Muscle layer of colon (tissue), 2 donors: ENCODE results near the gene ROBO2.

Source experiments
- H3K27ac ChIP-seq: one replicate; pipeline ENCODE4 v1.7.0; 2013; ENCODE audit warnings: low read depth, mild to moderate bottlenecking, low read length, moderate library complexity
- H3K27me3 ChIP-seq, 2 donors: one replicate each; pipeline ENCODE4 v1.7.0; 2013; ENCODE audit warnings: low read length in 2 of 2, mild to moderate bottlenecking in 2 of 2; ENCODE audit not compliant: insufficient read depth in 2 of 2, control insufficient read depth in 1 of 2
- H3K36me3 ChIP-seq: one replicate; pipeline ENCODE4 v1.7.0; 2013; ENCODE audit warnings: mild to moderate bottlenecking, low read length; ENCODE audit not compliant: insufficient read depth
- H3K4me1 ChIP-seq: one replicate; pipeline ENCODE4 v1.7.0; 2013; ENCODE audit warnings: mild to moderate bottlenecking, low read length; ENCODE audit not compliant: insufficient read depth
- H3K4me3 ChIP-seq, 2 donors: one replicate each; pipeline ENCODE4 v1.7.0; 2013; ENCODE audit warnings: low read length in 2 of 2, low read depth in 1 of 2, mild to moderate bottlenecking in 1 of 2, moderate library complexity in 1 of 2
- H3K9ac ChIP-seq: one replicate; pipeline ENCODE4 v1.7.0; 2013; ENCODE audit warnings: low read length
- H3K9me3 ChIP-seq: one replicate; pipeline ENCODE4 v1.7.0; 2013; ENCODE audit warnings: mild to moderate bottlenecking, low read length
- donor health status: abdominal sarcoma.
- donor health status: Adenocarcinoma of cecum.

Gene ROBO2

GRCh38 chr3:77169823-77170222 is 129.9 kb downstream of the ROBO2 start:
- Histone ChIP-seq H3K27me3 (no peaks in the 10 kb centered on the region), H3K4me1 (no peaks in the 10 kb centered on the region), H3K9me3 (no peaks in the 10 kb centered on the region), H3K9ac (no peak overlapping the region), H3K4me3 (no peak overlapping the region), H3K36me3 (no peaks in the 10 kb centered on the region), H3K27ac (no peak overlapping the region)

- Histone ChIP-seq H3K36me3 (no peaks in the 10 kb centered on the region), H3K27me3 (no peaks in the 10 kb centered on the region), H3K9ac (no peak overlapping the region), H3K27ac (no peak overlapping the region), H3K4me3 (no peak overlapping the region), H3K4me1 (no peaks in the 10 kb centered on the region), H3K9me3 (no peaks in the 10 kb centered on the region)
Observed at GRCh38 chr3:77171026-77171425, 131.1 kb downstream of the ROBO2 start.

- H3K9ac ChIP-seq: no peak overlapping the region
- no peak overlapping the region for H3K4me3 ChIP-seq
- H3K36me3 ChIP-seq: no peaks in the 10 kb centered on the region
- no peak overlapping the region for H3K27ac ChIP-seq
- no peaks in the 10 kb centered on the region for H3K9me3 ChIP-seq
- H3K4me1 ChIP-seq: no peaks in the 10 kb centered on the region
- no peaks in the 10 kb centered on the region for H3K27me3 ChIP-seq
Observed at GRCh38 chr3:77179762-77180161, 139.9 kb downstream of the ROBO2 start.

DNA sequence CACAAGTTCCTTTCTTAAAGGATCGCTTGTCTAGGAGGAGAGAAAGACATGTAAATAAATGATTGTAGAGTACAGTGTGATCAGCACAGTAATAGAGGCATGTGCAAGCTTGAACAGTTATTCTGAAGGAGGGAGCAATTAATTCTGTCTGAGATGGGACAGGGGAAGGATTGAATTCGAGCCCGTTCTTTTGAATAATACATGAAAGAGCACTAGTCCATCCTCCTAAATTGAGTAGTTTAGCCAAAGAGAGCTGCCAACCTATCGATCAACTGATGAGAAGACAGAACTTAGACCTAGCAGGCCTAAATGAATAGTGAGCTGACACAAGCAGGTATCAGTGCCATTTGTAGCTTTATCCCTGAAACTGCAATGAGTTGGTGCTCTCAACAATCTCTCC is 142.4 kb downstream of the ROBO2 start:
- H3K4me3 ChIP-seq: no peak overlapping the region

DNA sequence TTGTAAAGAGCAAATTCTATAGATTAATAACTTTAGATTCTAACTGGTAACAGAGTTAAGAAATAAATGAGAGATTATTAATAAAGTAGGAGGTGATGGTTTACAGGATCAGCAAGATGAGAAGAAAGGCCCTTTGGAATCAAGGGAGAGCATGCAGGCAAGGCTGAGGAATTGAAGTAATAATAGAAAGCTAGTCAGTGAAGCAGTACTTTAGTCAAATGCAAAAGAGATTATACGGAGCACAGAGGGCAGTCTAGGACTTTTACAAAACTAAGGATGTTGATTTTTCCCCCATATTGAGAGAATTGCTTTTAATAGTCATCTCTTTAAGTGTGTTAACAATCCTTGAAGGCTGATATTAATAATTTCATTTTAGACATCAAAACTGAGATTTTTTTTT is 146.4 kb downstream of the ROBO2 start:
- no peak overlapping the region for H3K9ac ChIP-seq
- no peaks in the 10 kb centered on the region for H3K27me3 ChIP-seq
- H3K9me3 ChIP-seq: no peaks in the 10 kb centered on the region
- peaks cover 15% of the 10 kb centered on the region for H3K4me1 ChIP-seq
- no peak overlapping the region for H3K4me3 ChIP-seq
- no peaks in the 10 kb centered on the region for H3K36me3 ChIP-seq
- no peak overlapping the region for H3K27ac ChIP-seq

More for the DNA sequence above, 142.4 kb downstream of the ROBO2 start:
- Histone ChIP-seq H3K27ac (no peak overlapping the region), H3K27me3 (no peaks in the 10 kb centered on the region), H3K9ac (no peak overlapping the region), H3K9me3 (no peaks in the 10 kb centered on the region), H3K36me3 (no peaks in the 10 kb centered on the region), H3K4me1 (no peaks in the 10 kb centered on the region)

DNA sequence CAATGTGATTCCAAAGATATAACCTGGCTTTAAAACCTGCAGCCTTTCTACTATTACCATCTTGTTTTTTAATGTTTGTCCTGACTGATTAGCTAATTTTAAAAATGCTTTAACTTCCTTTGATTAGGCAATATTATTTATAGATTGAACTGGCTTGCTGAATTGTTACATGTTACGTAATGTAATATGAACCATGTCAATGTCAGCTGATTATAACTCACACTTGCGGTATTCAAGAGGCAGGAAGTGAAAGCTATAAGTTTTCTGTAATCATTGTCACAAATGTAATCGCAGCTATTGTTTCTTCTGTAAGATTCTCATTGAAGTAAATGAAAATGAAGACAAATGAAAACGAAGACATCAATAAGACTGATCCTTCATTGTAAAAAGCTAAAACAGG is 146.8 kb downstream of the ROBO2 start:
- no peaks in the 10 kb centered on the region for H3K9me3 ChIP-seq
- peaks cover 19% of the 10 kb centered on the region for H3K4me1 ChIP-seq

DNA sequence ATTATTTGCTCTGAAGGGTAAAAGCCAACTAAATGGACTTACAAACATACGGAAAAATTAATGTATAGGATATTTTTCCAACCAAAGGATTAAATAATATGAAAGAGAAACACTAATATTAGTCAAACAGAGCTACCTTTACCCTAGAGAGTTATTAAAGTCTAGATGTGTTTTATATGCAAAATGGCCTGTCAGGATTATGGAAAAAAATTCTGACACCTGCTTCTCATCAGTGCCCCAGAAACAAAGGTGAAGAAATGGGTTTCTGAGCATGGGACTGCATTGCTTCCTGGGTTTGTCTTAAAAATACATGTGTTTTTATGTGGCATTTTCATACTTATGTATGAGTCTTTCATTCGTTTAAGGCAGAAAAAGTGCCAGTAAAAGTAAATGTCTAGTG is 148.3 kb downstream of the ROBO2 start:
- Histone ChIP-seq H3K9me3 (no peaks in the 10 kb centered on the region), H3K27me3 (no peaks in the 10 kb centered on the region), H3K4me3 (no peak overlapping the region), H3K9ac (no peak overlapping the region), H3K27ac (no peak overlapping the region), H3K36me3 (no peaks in the 10 kb centered on the region), H3K4me1 (peaks cover 20% of the 10 kb centered on the region)

More for the DNA sequence above, 146.8 kb downstream of the ROBO2 start:
- Histone ChIP-seq H3K4me3 (no peak overlapping the region), H3K9ac (no peak overlapping the region), H3K27me3 (no peaks in the 10 kb centered on the region), H3K27ac (no peak overlapping the region), H3K36me3 (no peaks in the 10 kb centered on the region)

GRCh38 chr3:77189258-77189657 is 149.4 kb downstream of the ROBO2 start:
- H3K27ac ChIP-seq: no peak overlapping the region
- H3K4me1 ChIP-seq: peaks cover 20% of the 10 kb centered on the region
- H3K4me3 ChIP-seq: no peak overlapping the region
- H3K9me3 ChIP-seq: no peaks in the 10 kb centered on the region
- H3K36me3 ChIP-seq: no peaks in the 10 kb centered on the region
- no peaks in the 10 kb centered on the region for H3K27me3 ChIP-seq
- H3K9ac ChIP-seq: no peak overlapping the region

DNA sequence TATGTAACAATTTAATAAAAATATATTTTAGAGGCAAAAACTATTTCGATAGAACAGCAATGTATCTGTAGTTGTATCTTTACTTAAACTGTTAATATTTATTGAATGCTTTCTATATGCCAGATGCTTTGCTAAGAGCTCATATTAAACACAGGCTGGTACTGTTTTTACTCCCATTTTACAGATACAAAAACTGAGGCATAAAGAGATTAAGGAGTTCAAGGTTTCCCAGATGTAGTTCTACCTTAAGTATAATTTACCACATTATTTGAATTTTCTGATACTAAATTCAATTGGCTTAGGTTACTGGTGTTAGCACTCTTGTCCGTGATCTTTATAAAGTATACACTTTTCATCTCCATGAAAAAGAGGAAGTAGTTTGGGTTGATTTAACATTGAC is 149.8 kb downstream of the ROBO2 start:
- no peaks in the 10 kb centered on the region for H3K9me3 ChIP-seq
- no peaks in the 10 kb centered on the region for H3K27me3 ChIP-seq
- no peaks in the 10 kb centered on the region for H3K36me3 ChIP-seq
- H3K4me3 ChIP-seq: no peak overlapping the region
- H3K9ac ChIP-seq: no peak overlapping the region
- H3K27ac ChIP-seq: no peak overlapping the region
- H3K4me1 ChIP-seq: peaks cover 20% of the 10 kb centered on the region

DNA sequence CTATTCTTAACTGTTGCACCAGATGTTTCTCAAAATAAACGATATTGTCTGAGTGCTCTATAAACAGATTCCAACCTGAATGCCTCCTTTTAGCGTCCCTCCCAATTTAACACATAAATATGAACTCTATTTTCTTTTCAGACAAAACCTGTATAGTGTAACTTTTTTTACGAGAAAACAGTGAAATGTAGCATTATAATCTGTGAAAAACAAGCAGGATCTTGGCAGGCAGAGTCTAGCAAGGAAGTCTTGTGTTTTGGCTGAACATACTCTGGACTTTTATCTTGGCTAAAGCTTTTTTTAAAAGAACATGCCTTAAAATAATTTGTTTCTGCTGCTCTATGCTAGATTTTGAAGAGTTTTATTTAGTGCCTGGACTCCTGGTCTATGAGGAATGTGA is 150.5 kb downstream of the ROBO2 start:
- no peaks in the 10 kb centered on the region for H3K9me3 ChIP-seq
- no peaks in the 10 kb centered on the region for H3K27me3 ChIP-seq
- no peak overlapping the region for H3K9ac ChIP-seq
- no peak overlapping the region for H3K4me3 ChIP-seq
- H3K27ac ChIP-seq: no peak overlapping the region
- peaks cover 20% of the 10 kb centered on the region for H3K4me1 ChIP-seq
- no peaks in the 10 kb centered on the region for H3K36me3 ChIP-seq

DNA sequence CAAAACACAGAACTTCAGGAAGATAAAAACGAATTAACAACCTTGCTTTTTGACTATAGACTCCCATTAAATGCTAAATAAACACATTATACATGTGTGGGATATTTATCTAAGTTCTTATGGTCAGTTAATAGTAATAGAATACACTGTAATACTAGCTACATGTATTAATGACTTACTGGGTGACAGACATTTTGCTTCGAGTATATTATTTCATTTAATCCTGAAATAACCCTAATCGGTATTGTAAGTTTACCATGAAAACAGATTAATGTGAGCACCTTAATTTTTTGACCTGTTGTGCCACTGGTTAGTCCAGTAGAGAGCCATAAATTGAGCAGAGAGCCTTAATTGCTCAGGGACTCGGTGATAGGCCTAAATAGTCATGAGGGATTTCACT is 151.1 kb downstream of the ROBO2 start:
- Histone ChIP-seq H3K27me3 (no peaks in the 10 kb centered on the region), H3K36me3 (no peaks in the 10 kb centered on the region), H3K27ac (no peak overlapping the region), H3K9ac (no peak overlapping the region), H3K4me3 (no peak overlapping the region), H3K4me1 (peaks cover 20% of the 10 kb centered on the region), H3K9me3 (no peaks in the 10 kb centered on the region)

GRCh38 chr3:77191640-77192039 is 151.7 kb downstream of the ROBO2 start:
- H3K27me3 ChIP-seq: no peaks in the 10 kb centered on the region
- no peaks in the 10 kb centered on the region for H3K9me3 ChIP-seq
- no peaks in the 10 kb centered on the region for H3K36me3 ChIP-seq
- H3K9ac ChIP-seq: no peak overlapping the region
- peaks cover 20% of the 10 kb centered on the region for H3K4me1 ChIP-seq
- no peak overlapping the region for H3K4me3 ChIP-seq
- H3K27ac ChIP-seq: no peak overlapping the region
